Stomach (tissue), 4 donors: Measurements from ENCODE around the gene ITPR2.

Source experiments
- CTCF ChIP-seq, 7 experiments: fragments of 450-650 bp in 4 of 7; fragments of 200-600 bp in 3 of 7; sonication (generic) in 3 of 7; IDR thresholded peaks; one replicate each; pipeline ENCODE4 v1.5.1; 2016 to 2019; ENCODE audit warnings: antibody characterized with exemption in 7 of 7, control low read depth in 2 of 7, mild to moderate bottlenecking in 1 of 7
- EP300 ChIP-seq: sonication (generic); formaldehyde crosslinking; IDR thresholded peaks from one replicate; pipeline ENCODE4 v1.6.1; 2017; ENCODE audit warnings: antibody characterized with exemption

GRCh38 chr12:26455936-26456574, 376.9 kb downstream of the ITPR2 start:
- TF ChIP-seq CTCF (IDR thresholded peaks at IDR 0.05) (no peak), EP300 (no peak)
